Activated T-helper 1 cell treated with anti-CD3 and anti-CD28 coated beads, Interleukin-12 subunit alpha, Interleukin-12 subunit beta, Interleukin-2, Interleukin-4 antibody, amounts not matched to agents 30 ng/mL and 10 ng/mL and 1 ng/mL, durations not matched to agents 14 hours and 24 hours and 36 hours (primary cell): ENCODE data around the gene SLC39A5. TPM values are rescaled to one million over a fixed set of nuclear protein-coding genes. Genes with fewer than 3 reads are reported as not detected.

ENCODE experiments used
- DNase-seq: peaks from one replicate; pipeline ENCODE4 v3.0.0; 2021; ENCODE audit warnings: low spot score
- H3K27ac Mint-ChIP-seq: one replicate; pipeline ENCODE4 v1.8.0; 2021; ENCODE audit warnings: mild to moderate bottlenecking, mixed read lengths
- H3K27me3 Mint-ChIP-seq: one replicate; pipeline ENCODE4 v1.8.0; 2022; ENCODE audit warnings: mild to moderate bottlenecking, moderate library complexity, mixed read lengths; ENCODE audit not compliant: insufficient read depth
- H3K36me3 Mint-ChIP-seq: one replicate; pipeline ENCODE4 v1.8.0; 2021; ENCODE audit warnings: low read depth, mixed read lengths
- H3K4me1 Mint-ChIP-seq: one replicate; pipeline ENCODE4 v1.8.0; 2021; ENCODE audit warnings: low read depth, mixed read lengths
- H3K4me3 Mint-ChIP-seq: one replicate; pipeline ENCODE4 v1.8.0; 2021; ENCODE audit warnings: mild to moderate bottlenecking, moderate library complexity, mixed read lengths
- H3K9me3 Mint-ChIP-seq: one replicate; pipeline ENCODE4 v1.8.0; 2021; ENCODE audit warnings: mixed read lengths
- intact Hi-C: fragments of 100-400 bp; cut with micrococcal nuclease; formaldehyde crosslinking; loops from one replicate; pipeline ENCODE4 v1.15.1; 2024
- total RNA-seq: library from RNA; stranded (reverse); gene quantifications from 2 replicates; pipeline ENCODE4 v1.2.3, GENCODE V29; 2022

The SLC39A5 gene
- total RNA-seq, 1 donor from 2014 or later, result 0.54 TPM

DNA sequence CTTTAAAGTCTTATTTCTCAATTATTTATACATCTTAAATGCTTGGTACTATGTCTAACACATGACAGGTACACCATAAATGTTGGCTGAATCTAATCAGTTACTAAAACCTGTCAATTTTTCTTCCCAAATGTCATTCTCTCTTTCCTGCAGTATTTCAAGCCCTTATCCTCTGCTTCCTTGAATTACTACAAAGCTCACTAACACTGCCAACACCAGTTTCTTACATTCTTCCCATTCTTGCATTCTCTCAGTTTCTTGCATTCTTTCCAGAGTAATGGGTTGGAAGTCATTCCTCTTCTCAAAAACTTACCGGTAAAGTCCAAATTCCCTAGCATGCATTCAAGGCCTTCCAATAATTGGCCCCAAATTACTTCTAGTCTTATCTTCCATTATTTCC, 31.0 kb upstream of the SLC39A5 start:
- Mint-ChIP-seq H3K4me3 (no peak overlapping the region), H3K27ac (no peak overlapping the region), H3K27me3 (no peaks in the 10 kb centered on the region), H3K36me3 (peaks cover 2% of the 10 kb centered on the region), H3K9me3 (no peaks in the 10 kb centered on the region), H3K4me1 (no peaks in the 10 kb centered on the region)
- intact Hi-C loops, result no loop called here
- no peak for DNase-seq

- no peaks in the 10 kb centered on the region for H3K4me1 Mint-ChIP-seq
- intact Hi-C loops, result no loop called here
- H3K9me3 Mint-ChIP-seq, result no peaks in the 10 kb centered on the region
- DNase-seq, result no peak
- H3K27ac Mint-ChIP-seq, result no peak overlapping the region
- no peaks in the 10 kb centered on the region for H3K27me3 Mint-ChIP-seq
- H3K4me3 Mint-ChIP-seq, result no peak overlapping the region
- peaks cover 11% of the 10 kb centered on the region for H3K36me3 Mint-ChIP-seq
Observed at GRCh38 chr12:56202366-56202765, 27.5 kb upstream of the SLC39A5 start.

- intact Hi-C loops, result no loop called here
- no peak overlapping the region for H3K27ac Mint-ChIP-seq
- peaks cover 16% of the 10 kb centered on the region for H3K36me3 Mint-ChIP-seq
- H3K9me3 Mint-ChIP-seq, result no peaks in the 10 kb centered on the region
- H3K4me3 Mint-ChIP-seq, result no peak overlapping the region
- H3K27me3 Mint-ChIP-seq, result no peaks in the 10 kb centered on the region
- no peak for DNase-seq
- H3K4me1 Mint-ChIP-seq, result no peaks in the 10 kb centered on the region
Observed at GRCh38 chr12:56202838-56203237, 27.0 kb upstream of the SLC39A5 start.

- Mint-ChIP-seq H3K4me3 (no peak overlapping the region), H3K4me1 (no peaks in the 10 kb centered on the region), H3K27me3 (no peaks in the 10 kb centered on the region), H3K36me3 (peaks cover 16% of the 10 kb centered on the region), H3K9me3 (no peaks in the 10 kb centered on the region), H3K27ac (no peak overlapping the region)
- intact Hi-C loops, result no loop called here
- DNase-seq, result no peak
Observed at GRCh38 chr12:56204275-56204674, 25.6 kb upstream of the SLC39A5 start.

GRCh38 chr12:56205445-56205844, 24.4 kb upstream of the SLC39A5 start:
- Mint-ChIP-seq H3K4me1 (no peaks in the 10 kb centered on the region), H3K36me3 (peaks cover 24% of the 10 kb centered on the region), H3K27me3 (no peaks in the 10 kb centered on the region), H3K9me3 (no peaks in the 10 kb centered on the region), H3K4me3 (no peak overlapping the region), H3K27ac (no peak overlapping the region)
- no peak for DNase-seq
- intact Hi-C loops, result loop anchor here (5.0 kb wide), 1 partner anchor 52 kb away; the partner anchor contains the start of gene ANKRD52

- Mint-ChIP-seq H3K36me3 (peaks cover 30% of the 10 kb centered on the region), H3K27ac (no peak overlapping the region), H3K4me3 (no peak overlapping the region), H3K27me3 (no peaks in the 10 kb centered on the region), H3K9me3 (no peaks in the 10 kb centered on the region), H3K4me1 (no peaks in the 10 kb centered on the region)
- no peak for DNase-seq
- intact Hi-C loops, result loop anchor here (1.0 to 5.0 kb wide), 2 partner anchors 18 to 51 kb away; partner anchors contain the start of genes ANKRD52 and NABP2
Observed at GRCh38 chr12:56206452-56207166, 23.2 kb upstream of the SLC39A5 start.

- H3K4me3 Mint-ChIP-seq, result no peak overlapping the region
- no peaks in the 10 kb centered on the region for H3K9me3 Mint-ChIP-seq
- H3K4me1 Mint-ChIP-seq, result no peaks in the 10 kb centered on the region
- H3K36me3 Mint-ChIP-seq, result peaks cover 34% of the 10 kb centered on the region
- intact Hi-C loops, result loop anchor here (5.0 kb wide), 1 partner anchor 49 kb away; the partner anchor contains the start of gene ANKRD52
- no peaks in the 10 kb centered on the region for H3K27me3 Mint-ChIP-seq
- DNase-seq, result no peak
- no peak overlapping the region for H3K27ac Mint-ChIP-seq
Observed at GRCh38 chr12:56208006-56208405, 21.8 kb upstream of the SLC39A5 start.

- Mint-ChIP-seq H3K36me3 (peaks cover 39% of the 10 kb centered on the region), H3K4me3 (no peak overlapping the region), H3K4me1 (peaks cover 12% of the 10 kb centered on the region), H3K27ac (no peak overlapping the region), H3K9me3 (no peaks in the 10 kb centered on the region), H3K27me3 (no peaks in the 10 kb centered on the region)
- intact Hi-C loops, result no loop called here
- no peak for DNase-seq
Observed at GRCh38 chr12:56212361-56212760, 17.5 kb upstream of the SLC39A5 start.

DNA sequence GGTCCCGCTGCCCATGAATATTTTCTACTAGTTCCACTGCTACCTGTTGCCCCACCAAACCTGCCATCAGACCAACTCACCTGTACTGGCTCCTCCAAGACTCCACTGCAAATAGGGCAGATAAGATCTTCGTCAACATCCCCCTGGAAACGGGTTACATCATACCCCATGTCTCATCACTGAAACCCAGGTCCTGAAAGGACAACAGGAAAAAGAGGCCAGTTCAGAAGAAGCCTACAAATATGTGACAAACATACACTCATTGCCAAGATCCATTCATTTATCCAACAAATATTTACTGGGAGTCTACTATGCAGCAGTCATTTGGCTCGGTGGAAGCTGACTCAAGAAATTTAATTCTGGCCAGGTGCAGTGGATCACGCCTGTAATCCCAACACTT, 16.0 kb upstream of the SLC39A5 start:
- H3K4me3 Mint-ChIP-seq, result no peak overlapping the region
- intact Hi-C loops, result no loop called here
- H3K9me3 Mint-ChIP-seq, result no peaks in the 10 kb centered on the region
- H3K36me3 Mint-ChIP-seq, result peaks cover 34% of the 10 kb centered on the region
- peaks cover 12% of the 10 kb centered on the region for H3K4me1 Mint-ChIP-seq
- no peak overlapping the region for H3K27ac Mint-ChIP-seq
- no peak for DNase-seq
- H3K27me3 Mint-ChIP-seq, result no peaks in the 10 kb centered on the region

DNA sequence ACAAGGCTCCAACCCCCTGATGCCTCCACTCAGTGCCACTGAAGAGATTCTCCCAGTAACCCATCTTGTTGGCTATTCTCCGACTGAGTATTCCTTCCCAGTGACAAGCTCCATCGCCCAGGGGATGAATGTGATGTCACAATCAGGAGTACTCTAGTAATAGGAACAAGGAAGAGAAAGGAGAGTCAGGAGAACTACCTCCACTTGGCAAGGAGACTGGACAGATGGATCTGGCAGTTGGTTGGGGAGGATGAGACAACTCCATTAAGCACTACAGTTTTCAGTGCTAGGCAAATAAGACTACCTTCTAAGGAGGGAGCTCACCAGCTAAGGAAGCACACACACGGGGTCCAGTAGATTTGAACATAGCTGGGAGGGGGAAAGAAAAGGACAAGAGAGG, 13.4 kb upstream of the SLC39A5 start:
- H3K9me3 Mint-ChIP-seq, result no peaks in the 10 kb centered on the region
- H3K27me3 Mint-ChIP-seq, result no peaks in the 10 kb centered on the region
- peaks cover 22% of the 10 kb centered on the region for H3K36me3 Mint-ChIP-seq
- no peak for DNase-seq
- peaks cover 24% of the 10 kb centered on the region for H3K4me1 Mint-ChIP-seq
- intact Hi-C loops, result no loop called here
- peak overlapping the region; percentile 22 for H3K27ac Mint-ChIP-seq
- H3K4me3 Mint-ChIP-seq, result no peak overlapping the region

- Mint-ChIP-seq H3K36me3 (peaks cover 11% of the 10 kb centered on the region), H3K27ac (no peak overlapping the region), H3K4me3 (peak overlapping the region; percentile 54), H3K27me3 (no peaks in the 10 kb centered on the region), H3K9me3 (no peaks in the 10 kb centered on the region), H3K4me1 (peaks cover 47% of the 10 kb centered on the region)
- intact Hi-C loops, result loop anchor here (5.0 kb wide), 4 partner anchors 178 to 403 kb away; partner anchors contain the start of genes DGKA, ORMDL2, RAB5B and RPS26
- DNase-seq, result no peak
Observed at GRCh38 chr12:56219840-56220239, 10.0 kb upstream of the SLC39A5 start.

GRCh38 chr12:56220611-56221231, 9.1 kb upstream of the SLC39A5 start:
- H3K27ac Mint-ChIP-seq, result peak overlapping the region; percentile 97
- H3K4me3 Mint-ChIP-seq, result peak overlapping the region; percentile 99
- H3K27me3 Mint-ChIP-seq, result no peaks in the 10 kb centered on the region
- peaks cover 51% of the 10 kb centered on the region for H3K4me1 Mint-ChIP-seq
- intact Hi-C loops, result loop anchor here (1.0 to 5.0 kb wide), 9 partner anchors 80 to 464 kb away; partner anchors contain the start of genes CS, DGKA, IL23A and ORMDL2
- H3K9me3 Mint-ChIP-seq, result no peaks in the 10 kb centered on the region
- DNase-seq, result no peak
- peaks cover 12% of the 10 kb centered on the region for H3K36me3 Mint-ChIP-seq

- intact Hi-C loops, result loop anchor here (1.0 to 5.0 kb wide), 9 partner anchors 79 to 463 kb away; partner anchors contain the start of genes CS, DGKA, IL23A and ORMDL2
- Mint-ChIP-seq H3K4me3 (peak overlapping the region; percentile 99), H3K9me3 (no peaks in the 10 kb centered on the region), H3K27me3 (no peaks in the 10 kb centered on the region), H3K27ac (peak overlapping the region; percentile 97), H3K4me1 (peaks cover 56% of the 10 kb centered on the region), H3K36me3 (peaks cover 15% of the 10 kb centered on the region)
- DNase-seq, result no peak
Observed at GRCh38 chr12:56221232-56221756, 8.6 kb upstream of the SLC39A5 start.
